ENCODE results near the gene MAD2L1. TPM values are rescaled to one million over a fixed set of nuclear protein-coding genes. Genes with fewer than 3 reads are reported as not detected.

The MAD2L1 gene
- total and polyA plus RNA-seq, 9 donors, result 0.95 to 5.2 (median 2.0) TPM

GRCh38 chr4:120056246-120056645, 10.4 kb downstream of the MAD2L1 start:
- no peaks in the 10 kb centered on the region for H3K36me3 ChIP-seq
- TF ChIP-seq EP300 (IDR thresholded peaks at IDR 0.05) (no peak), CTCF (IDR thresholded peaks at IDR 0.05) (no peak), POLR2A (IDR thresholded peaks at IDR 0.05) (no peak)
- no peak overlapping the region for H3K27ac ChIP-seq
- intact Hi-C loops (cut with DNase I), result loop anchor here in 2 of 4 donors (10.0 kb wide), 2 partner anchors 491 to 741 kb away; no protein-coding TSS in a partner anchor
- H3K4me3 ChIP-seq, result no peak overlapping the region
- H3K27me3 ChIP-seq, result no peaks in the 10 kb centered on the region
- DNase-seq, result no peak
- no peaks in the 10 kb centered on the region for H3K9me3 ChIP-seq
- no peaks in the 10 kb centered on the region for H3K4me1 ChIP-seq (ENCODE audit: insufficient read depth)

GRCh38 chr4:120055795-120056194, 10.9 kb downstream of the MAD2L1 start:
- Histone ChIP-seq H3K27me3 (no peaks in the 10 kb centered on the region), H3K36me3 (no peaks in the 10 kb centered on the region), H3K4me3 (no peak overlapping the region), H3K4me1 (ENCODE audit: insufficient read depth) (no peaks in the 10 kb centered on the region), H3K27ac (no peak overlapping the region), H3K9me3 (no peaks in the 10 kb centered on the region)
- intact Hi-C loops (cut with DNase I), result loop anchor here in 2 of 4 donors (10.0 kb wide), 2 partner anchors 491 to 741 kb away; no protein-coding TSS in a partner anchor
- 88 to 91% (median 88%) methylated on average over 1 of the region's 1 CpG for WGBS, 3 donors
- DNase-seq, result no peak
- no peak for TF ChIP-seq EP300 (IDR thresholded peaks at IDR 0.05)
- TF ChIP-seq CTCF (IDR thresholded peaks at IDR 0.05), result no peak
- no peak for TF ChIP-seq POLR2A (IDR thresholded peaks at IDR 0.05)

GRCh38 chr4:120055162-120055561, 11.5 kb downstream of the MAD2L1 start:
- 23 to 25% (median 23%) methylated on average over 1 of the region's 1 CpG for WGBS, 3 donors
- no peak overlapping the region for H3K27ac ChIP-seq
- TF ChIP-seq EP300 (IDR thresholded peaks at IDR 0.05), result no peak
- TF ChIP-seq CTCF (IDR thresholded peaks at IDR 0.05), result no peak
- no peak for TF ChIP-seq POLR2A (IDR thresholded peaks at IDR 0.05)
- intact Hi-C loops (cut with DNase I), result loop anchor here in 2 of 4 donors (10.0 kb wide), 2 partner anchors 490 to 740 kb away; no protein-coding TSS in a partner anchor
- no peak for DNase-seq
- no peak overlapping the region for H3K4me3 ChIP-seq
- no peaks in the 10 kb centered on the region for H3K4me1 ChIP-seq (ENCODE audit: insufficient read depth)
- no peaks in the 10 kb centered on the region for H3K27me3 ChIP-seq
- H3K9me3 ChIP-seq, result no peaks in the 10 kb centered on the region
- H3K36me3 ChIP-seq, result no peaks in the 10 kb centered on the region

- no peak for DNase-seq
- Histone ChIP-seq H3K27ac (no peak overlapping the region), H3K27me3 (no peaks in the 10 kb centered on the region), H3K4me3 (no peak overlapping the region), H3K4me1 (ENCODE audit: insufficient read depth) (no peaks in the 10 kb centered on the region), H3K9me3 (no peaks in the 10 kb centered on the region), H3K36me3 (no peaks in the 10 kb centered on the region)
- intact Hi-C loops (cut with DNase I), result loop anchor here in 2 of 4 donors (10.0 kb wide), 2 partner anchors 489 to 739 kb away; no protein-coding TSS in a partner anchor
- WGBS, 3 donors, result 70 to 83% (median 80%) methylated on average over 1 of the region's 1 CpG
- TF ChIP-seq CTCF (IDR thresholded peaks at IDR 0.05) (no peak), EP300 (IDR thresholded peaks at IDR 0.05) (no peak), POLR2A (IDR thresholded peaks at IDR 0.05) (no peak)
These were observed 12.7 kb downstream of the MAD2L1 start for GRCh38 chr4:120053911-120054310.
